H9 (cell line): Measurements from ENCODE around the gene APOBEC3B. TPM values are rescaled to one million over a fixed set of nuclear protein-coding genes. Genes with fewer than 3 reads are reported as not detected.
"Not testable (repeated sequence)": the region's sequence is repeated elsewhere in the genome, so short reads cannot be mapped to it uniquely, and the experiment has no call there.

ENCODE experiments used
- DNase-seq: peaks from one replicate; pipeline ENCODE4 v3.0.0-alpha.2; 2017
- H2AFZ ChIP-seq: one replicate; pipeline ENCODE4 v1.6.1; 2013; ENCODE audit warnings: mild to moderate bottlenecking, low read length, control low read depth, moderate library complexity
- H2AK5ac ChIP-seq: 2 replicates; pipeline ENCODE4 v1.6.1; 2013; ENCODE audit warnings: low read length, control low read depth, mixed read lengths; ENCODE audit not compliant: insufficient read length
- H2BK120ac ChIP-seq: one replicate; pipeline ENCODE4 v1.6.1; 2013; ENCODE audit warnings: low read depth, mild to moderate bottlenecking, low read length, control low read depth, inconsistent platforms; ENCODE audit not compliant: poor library complexity, severe bottlenecking
- H2BK12ac ChIP-seq: 2 replicates; pipeline ENCODE4 v1.6.1; 2013; ENCODE audit warnings: low read length, control low read depth, mixed read lengths, low read depth; ENCODE audit not compliant: insufficient read length
- H2BK15ac ChIP-seq: 2 replicates; pipeline ENCODE4 v1.6.1; 2013; ENCODE audit warnings: low read depth, low read length, control low read depth
- H2BK20ac ChIP-seq: one replicate; pipeline ENCODE4 v1.6.1; 2013; ENCODE audit warnings: low read depth, mild to moderate bottlenecking, low read length, control low read depth, inconsistent platforms; ENCODE audit not compliant: poor library complexity, severe bottlenecking
- H2BK5ac ChIP-seq: 2 replicates; pipeline ENCODE4 v1.6.1; 2013; ENCODE audit warnings: low read length, control low read depth, mixed read lengths; ENCODE audit not compliant: insufficient read length
- H3K14ac ChIP-seq: 2 replicates; pipeline ENCODE4 v1.6.1; 2013; ENCODE audit warnings: low read length, control low read depth; ENCODE audit not compliant: insufficient read depth
- H3K18ac ChIP-seq: 2 replicates; pipeline ENCODE4 v1.6.1; 2013; ENCODE audit warnings: low read depth, mild to moderate bottlenecking, mixed read lengths, low read length, control low read depth; ENCODE audit not compliant: insufficient read length
- H3K23ac ChIP-seq: 2 replicates; pipeline ENCODE4 v1.6.1; 2013; ENCODE audit warnings: low read length, control low read depth, mixed read lengths, low read depth; ENCODE audit not compliant: insufficient read length
- H3K23me2 ChIP-seq: 2 replicates; pipeline ENCODE4 v1.6.1; 2013; ENCODE audit warnings: low read depth, mild to moderate bottlenecking, mixed read lengths, low read length, control low read depth; ENCODE audit not compliant: insufficient read length, poor library complexity, severe bottlenecking
- H3K27ac ChIP-seq: 2 replicates; pipeline ENCODE4 v1.5.1; 2013; ENCODE audit warnings: low read length, control low read depth, mixed read lengths, low read depth; ENCODE audit not compliant: insufficient read length
- H3K27me3 ChIP-seq: 2 replicates; pipeline ENCODE4 v1.6.1; 2013; ENCODE audit warnings: low read length, control low read depth, inconsistent platforms; ENCODE audit not compliant: insufficient read depth
- H3K4ac ChIP-seq: 2 replicates; pipeline ENCODE4 v1.6.1; 2013; ENCODE audit warnings: low read depth, mild to moderate bottlenecking, control low read depth, inconsistent platforms, low read length, moderate library complexity
- H3K4me1 ChIP-seq: 2 replicates; pipeline ENCODE4 v1.6.1; 2013; ENCODE audit warnings: low read length, control low read depth, inconsistent platforms; ENCODE audit not compliant: insufficient read depth
- H3K4me2 ChIP-seq: 2 replicates; pipeline ENCODE4 v1.6.1; 2013; ENCODE audit warnings: low read length, control low read depth, mixed read lengths; ENCODE audit not compliant: insufficient read length, insufficient read depth
- H3K56ac ChIP-seq: 2 replicates; pipeline ENCODE4 v1.6.1; 2013; ENCODE audit warnings: low read depth, mild to moderate bottlenecking, mixed read lengths, low read length, control low read depth; ENCODE audit not compliant: insufficient read length
- H3K79me1 ChIP-seq: 2 replicates; pipeline ENCODE4 v1.6.1; 2013; ENCODE audit warnings: low read depth, mild to moderate bottlenecking, moderate library complexity, low read length, control low read depth, inconsistent platforms; ENCODE audit not compliant: insufficient read depth, poor library complexity, severe bottlenecking
- H3K79me2 ChIP-seq: 2 replicates; pipeline ENCODE4 v1.6.1; 2013; ENCODE audit warnings: low read length, control low read depth, inconsistent platforms; ENCODE audit not compliant: insufficient read depth
- H3K9ac ChIP-seq: 2 replicates; pipeline ENCODE4 v1.6.1; 2013; ENCODE audit warnings: low read length, control low read depth, mixed read lengths; ENCODE audit not compliant: insufficient read length; ENCODE audit errors: extremely low read depth
- H3K9me3 ChIP-seq: one replicate; pipeline ENCODE4 v1.6.1; 2013; ENCODE audit warnings: low read depth, low read length, inconsistent platforms; ENCODE audit not compliant: control insufficient read depth
- H3T11ph ChIP-seq: one replicate; pipeline ENCODE4 v1.6.1; 2013; ENCODE audit warnings: mild to moderate bottlenecking, low read length, control low read depth, inconsistent platforms
- H4K20me1 ChIP-seq: one replicate; pipeline ENCODE4 v1.6.1; 2013; ENCODE audit not compliant: control insufficient read depth, insufficient read length, insufficient read depth
- H4K5ac ChIP-seq: 2 replicates; pipeline ENCODE4 v1.6.1; 2013; ENCODE audit warnings: low read depth, mild to moderate bottlenecking, mixed read lengths, low read length, control low read depth; ENCODE audit not compliant: insufficient read length
- H4K8ac ChIP-seq: replicated peaks from 2 replicates; pipeline ENCODE4 v1.6.1; 2013; ENCODE audit warnings: low read length, control low read depth, mixed read lengths, low read depth; ENCODE audit not compliant: insufficient read length
- H4K91ac ChIP-seq: 2 replicates; pipeline ENCODE4 v1.6.1; 2013; ENCODE audit warnings: low read depth, mild to moderate bottlenecking, moderate library complexity, mixed read lengths, low read length, control low read depth; ENCODE audit not compliant: insufficient read length
- H3K27ac Mint-ChIP-seq, 3 experiments: 2 replicates in 2 of 3; 3 replicates in 1 of 3; pipeline ENCODE4 v1.8.0; 2020 to 2021; ENCODE audit warnings: mixed read lengths in 3 of 3, mild to moderate bottlenecking in 1 of 3, moderate library complexity in 1 of 3
- H3K27me3 Mint-ChIP-seq: 2 replicates; pipeline ENCODE4 v1.8.0; 2021; ENCODE audit warnings: low read depth, mild to moderate bottlenecking, moderate library complexity, mixed read lengths
- H3K36me3 Mint-ChIP-seq, 3 experiments: 2 replicates in 2 of 3; 3 replicates in 1 of 3; pipeline ENCODE4 v1.8.0; 2020 to 2021; ENCODE audit warnings: low read depth in 3 of 3, mixed read lengths in 3 of 3; ENCODE audit not compliant: insufficient read depth in 1 of 3
- H3K4me1 Mint-ChIP-seq, 2 experiments: 2 replicates each; pipeline ENCODE4 v1.8.0; 2020; ENCODE audit warnings: mixed read lengths in 2 of 2
- H3K4me3 Mint-ChIP-seq, 2 experiments: 2 replicates in 1 of 2; 3 replicates in 1 of 2; pipeline ENCODE4 v1.8.0; 2020 to 2021; ENCODE audit warnings: mild to moderate bottlenecking in 2 of 2, mixed read lengths in 2 of 2, moderate library complexity in 1 of 2
- H3K9me3 Mint-ChIP-seq, 2 experiments: 2 replicates in 1 of 2; 3 replicates in 1 of 2; pipeline ENCODE4 v1.8.0; 2020; ENCODE audit warnings: mild to moderate bottlenecking in 2 of 2, mixed read lengths in 2 of 2, moderate library complexity in 1 of 2
- WGBS: extraction: QIAGEN DNeasy Blood & Tissue Kit; methylation state at CpG from one replicate; pipeline ENCODE4 v1.1.7; 2013; ENCODE audit warnings: missing lambda C conversion rate, low lambda C conversion rate, mixed read lengths; ENCODE audit not compliant: insufficient read length; ENCODE audit errors: extremely low coverage; 5-methylcytosine and 5-hydroxymethylcytosine counted together
- total RNA-seq: library from RNA; stranded (reverse); gene quantifications from 2 replicates; pipeline ENCODE4 v1.2.1, GENCODE V29; 2021

APOBEC3B gene
- total RNA-seq, 1 experiment from 2014 or later: 29.0 TPM

GRCh38 chr22:39037071-39037470 is 54.9 kb downstream of the APOBEC3B start:
- not testable (repeated sequence) for H2AK5ac ChIP-seq, H3K9me3 Mint-ChIP-seq
- WGBS: no CpG with 5 or more reads among the region's 2 CpGs

More at GRCh38 chr22:39037071-39037470, 54.9 kb downstream of the APOBEC3B start:
- peak overlapping the region in 2 of 3 experiments; percentile 7 to 69; a peak in 3 of 7 replicates for H3K27ac Mint-ChIP-seq
- not testable (repeated sequence) for H4K5ac ChIP-seq, H4K91ac ChIP-seq, H3K9ac ChIP-seq, H3K27me3 Mint-ChIP-seq, H3K9me3 ChIP-seq, H3K27ac ChIP-seq, H3K4me3 Mint-ChIP-seq, H2AFZ ChIP-seq, H3K4me2 ChIP-seq, H3K18ac ChIP-seq, H3K56ac ChIP-seq, H3K23me2 ChIP-seq, H2BK120ac ChIP-seq, H2BK5ac ChIP-seq, H4K20me1 ChIP-seq, H3K79me1 ChIP-seq, H2BK15ac ChIP-seq, H2BK20ac ChIP-seq, H3K79me2 ChIP-seq, H3K4ac ChIP-seq, H3K27me3 ChIP-seq, H3K4me1 ChIP-seq, H3K23ac ChIP-seq, H4K8ac ChIP-seq, H3K36me3 Mint-ChIP-seq, H3T11ph ChIP-seq, H2BK12ac ChIP-seq, H3K14ac ChIP-seq
- peaks cover 50 to 53% of the 10 kb centered on the region in 2 experiments for H3K4me1 Mint-ChIP-seq
- DNase-seq: peak; percentile 32
